PC-3 (cell line): ENCODE data around the gene PFKFB4. TPM values are rescaled to one million over a fixed set of nuclear protein-coding genes. Genes with fewer than 3 reads are reported as not detected.
"Not testable (repeated sequence)": the region's sequence is repeated elsewhere in the genome, so short reads cannot be mapped to it uniquely, and the experiment has no call there.

ENCODE experiments used
- ATAC-seq: fragments of 200-7000 bp; cut with Tn5 transposase; 2 replicates; pipeline ENCODE4 v1.9.1; 2020; ENCODE audit warnings: mild to moderate bottlenecking, moderate library complexity
- BruUV-seq: library from RNA; stranded (reverse); fragments of 400-500 nt; replicated peaks from 2 replicates; lab custom pipeline; 2021; lab: Mats Ljungman, UMichigan
- CTCF ChIA-PET: fragments of 300-600 bp; sonication (Branson Sonifier 250); formaldehyde crosslinking; loops from one replicate; lab custom pipeline; 2022; ENCODE audit warnings: antibody characterized with exemption; lab: Charles Lee
- POLR2A ChIA-PET: fragments of 300-600 bp; sonication (Branson Sonifier 250); formaldehyde crosslinking; loops from one replicate; lab custom pipeline; 2022; ENCODE audit warnings: antibody characterized with exemption; ENCODE audit not compliant: unreplicated experiment; lab: Charles Lee
- DNase-seq: peaks from one replicate; pipeline ENCODE4 v3.0.0-alpha.2; 2015
- H2AFZ ChIP-seq: fragments of 300-600 bp; sonication (generic); 2 replicates; pipeline ENCODE4 v1.6.0; 2016; ENCODE audit warnings: antibody characterized with exemption, low read length
- H3F3A ChIP-seq: fragments of 300-600 bp; sonication (generic); one replicate; pipeline ENCODE4 v1.6.0; 2017; ENCODE audit warnings: antibody characterized with exemption, low read length, control low read depth, mild to moderate bottlenecking; ENCODE audit not compliant: unreplicated experiment
- H3K27ac ChIP-seq: fragments of 300-600 bp; sonication (generic); 2 replicates; pipeline ENCODE4 v1.5.1; 2016; ENCODE audit warnings: mild to moderate bottlenecking, low read length
- H3K27me3 ChIP-seq: fragments of 300-600 bp; sonication (generic); 2 replicates; pipeline ENCODE4 v1.6.1; 2016; ENCODE audit warnings: low read length, mixed read lengths
- H3K36me3 ChIP-seq: fragments of 300-600 bp; sonication (generic); 2 replicates; pipeline ENCODE4 v1.6.1; 2016; ENCODE audit warnings: low read depth, mixed run types, low read length, mixed read lengths
- H3K4me1 ChIP-seq: fragments of 300-600 bp; sonication (generic); 2 replicates; pipeline ENCODE4 v1.5.1; 2016; ENCODE audit warnings: low read length; ENCODE audit not compliant: insufficient read depth
- H3K4me2 ChIP-seq: fragments of 300-600 bp; sonication (generic); 2 replicates; pipeline ENCODE4 v1.6.0; 2016; ENCODE audit warnings: low read length
- H3K4me3 ChIP-seq: fragments of 300-600 bp; sonication (generic); 2 replicates; pipeline ENCODE4 v1.5.1; 2016; ENCODE audit warnings: mild to moderate bottlenecking, low read length, mixed read lengths
- H3K79me2 ChIP-seq: fragments of 300-600 bp; sonication (generic); 2 replicates; pipeline ENCODE4 v1.6.1; 2017; ENCODE audit warnings: low read length, mixed read lengths
- H3K9ac ChIP-seq: fragments of 300-600 bp; sonication (generic); 2 replicates; pipeline ENCODE4 v1.6.0; 2016; ENCODE audit warnings: mild to moderate bottlenecking, low read length
- H3K9me2 ChIP-seq: fragments of 300-600 bp; sonication (generic); replicated peaks from 2 replicates; pipeline ENCODE4 v1.6.1; 2016; ENCODE audit warnings: mixed run types, low read length, mixed read lengths
- H3K9me3 ChIP-seq: fragments of 300-600 bp; sonication (generic); 2 replicates; pipeline ENCODE4 v1.6.1; 2016; ENCODE audit warnings: low read length, mixed read lengths
- H4K20me1 ChIP-seq: fragments of 300-600 bp; sonication (generic); 2 replicates; pipeline ENCODE4 v1.6.1; 2016; ENCODE audit warnings: low read length, mixed read lengths
- EZH2 ChIP-seq: fragments of 300-600 bp; sonication (generic); IDR thresholded peaks from one replicate; pipeline ENCODE4 v1.6.1; 2017; ENCODE audit warnings: antibody characterized with exemption, mild to moderate bottlenecking, low read length; ENCODE audit not compliant: unreplicated experiment
- EZH2phosphoT487 ChIP-seq: fragments of 300-600 bp; sonication (generic); IDR thresholded peaks from 2 replicates; pipeline ENCODE4 v1.6.1; 2018; ENCODE audit warnings: mild to moderate bottlenecking, antibody characterized with exemption, low read length, borderline replicate concordance
- intact Hi-C: fragments of 100-400 bp; cut with micrococcal nuclease; formaldehyde crosslinking; loops from 2 replicates; pipeline ENCODE4 v1.9.0; 2023
- total RNA-seq: library from RNA; depleted of rRNA; stranded (reverse); fragments of >200 nt; gene quantifications from 2 replicates; pipeline ENCODE4 v1.2.3, GENCODE V29; 2014
- TF ChIP-seq, protein P1 (sequence below): fragments of 300-600 bp; sonication (generic); conservative IDR thresholded peaks from 2 replicates; pipeline ENCODE4 v1.5.1; 2017; ENCODE audit warnings: antibody characterized with exemption, low read depth, mild to moderate bottlenecking, low read length

Gene PFKFB4
- total RNA-seq, 1 experiment from 2014 or later, result 33.5 TPM

DNA sequence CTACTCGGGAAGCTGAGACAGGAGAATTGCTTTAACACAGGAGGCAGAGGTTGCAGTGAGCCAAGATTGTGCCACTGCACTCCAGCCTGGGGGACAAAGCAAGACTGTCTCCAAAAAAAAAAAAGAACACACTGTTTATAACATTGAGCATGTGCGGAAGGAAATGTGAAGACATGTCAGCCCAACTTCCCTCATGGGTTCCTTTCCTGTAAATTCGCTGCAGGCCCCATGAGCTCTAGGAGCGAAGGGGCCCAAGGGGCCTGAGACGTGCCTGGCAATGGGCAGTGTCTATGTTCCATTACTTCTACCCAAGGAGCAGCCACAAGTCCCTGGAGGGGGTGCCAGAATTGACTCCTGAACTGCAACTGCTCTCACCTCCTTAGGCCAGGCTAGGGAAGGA, 3.2 kb downstream of the PFKFB4 start:
- Histone ChIP-seq H2AFZ (no peak overlapping the region), H3K36me3 (no peaks in the 10 kb centered on the region; the same call in 1 of the 2 replicates), H3F3A (peaks cover 4% of the 10 kb centered on the region), H3K9ac (no peak overlapping the region), H3K4me3 (no peak overlapping the region), H3K9me2 (no peaks in the 10 kb centered on the region), H3K27me3 (no peaks in the 10 kb centered on the region), H3K4me2 (no peak overlapping the region), H3K27ac (no peak overlapping the region), H3K9me3 (no peaks in the 10 kb centered on the region), H3K4me1 (peaks cover 31% of the 10 kb centered on the region), H4K20me1 (no peaks in the 10 kb centered on the region), H3K79me2 (peaks cover 50% of the 10 kb centered on the region)
- TF ChIP-seq EZH2phosphoT487 (no peak), EZH2 (no peak)
- TF ChIP-seq, protein P1, sequence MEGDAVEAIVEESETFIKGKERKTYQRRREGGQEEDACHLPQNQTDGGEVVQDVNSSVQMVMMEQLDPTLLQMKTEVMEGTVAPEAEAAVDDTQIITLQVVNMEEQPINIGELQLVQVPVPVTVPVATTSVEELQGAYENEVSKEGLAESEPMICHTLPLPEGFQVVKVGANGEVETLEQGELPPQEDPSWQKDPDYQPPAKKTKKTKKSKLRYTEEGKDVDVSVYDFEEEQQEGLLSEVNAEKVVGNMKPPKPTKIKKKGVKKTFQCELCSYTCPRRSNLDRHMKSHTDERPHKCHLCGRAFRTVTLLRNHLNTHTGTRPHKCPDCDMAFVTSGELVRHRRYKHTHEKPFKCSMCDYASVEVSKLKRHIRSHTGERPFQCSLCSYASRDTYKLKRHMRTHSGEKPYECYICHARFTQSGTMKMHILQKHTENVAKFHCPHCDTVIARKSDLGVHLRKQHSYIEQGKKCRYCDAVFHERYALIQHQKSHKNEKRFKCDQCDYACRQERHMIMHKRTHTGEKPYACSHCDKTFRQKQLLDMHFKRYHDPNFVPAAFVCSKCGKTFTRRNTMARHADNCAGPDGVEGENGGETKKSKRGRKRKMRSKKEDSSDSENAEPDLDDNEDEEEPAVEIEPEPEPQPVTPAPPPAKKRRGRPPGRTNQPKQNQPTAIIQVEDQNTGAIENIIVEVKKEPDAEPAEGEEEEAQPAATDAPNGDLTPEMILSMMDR, result no peak
- ChIA-PET CTCF (no interaction called here), POLR2A (no interaction called here)
- intact Hi-C loops, result loop anchor here (10.0 kb wide), 1 partner anchor 1169 kb away; the partner anchor contains the start of gene PTPN23
- ATAC-seq (no peak), DNase-seq (no peak)
- BruUV-seq, result no TSS peak

DNA sequence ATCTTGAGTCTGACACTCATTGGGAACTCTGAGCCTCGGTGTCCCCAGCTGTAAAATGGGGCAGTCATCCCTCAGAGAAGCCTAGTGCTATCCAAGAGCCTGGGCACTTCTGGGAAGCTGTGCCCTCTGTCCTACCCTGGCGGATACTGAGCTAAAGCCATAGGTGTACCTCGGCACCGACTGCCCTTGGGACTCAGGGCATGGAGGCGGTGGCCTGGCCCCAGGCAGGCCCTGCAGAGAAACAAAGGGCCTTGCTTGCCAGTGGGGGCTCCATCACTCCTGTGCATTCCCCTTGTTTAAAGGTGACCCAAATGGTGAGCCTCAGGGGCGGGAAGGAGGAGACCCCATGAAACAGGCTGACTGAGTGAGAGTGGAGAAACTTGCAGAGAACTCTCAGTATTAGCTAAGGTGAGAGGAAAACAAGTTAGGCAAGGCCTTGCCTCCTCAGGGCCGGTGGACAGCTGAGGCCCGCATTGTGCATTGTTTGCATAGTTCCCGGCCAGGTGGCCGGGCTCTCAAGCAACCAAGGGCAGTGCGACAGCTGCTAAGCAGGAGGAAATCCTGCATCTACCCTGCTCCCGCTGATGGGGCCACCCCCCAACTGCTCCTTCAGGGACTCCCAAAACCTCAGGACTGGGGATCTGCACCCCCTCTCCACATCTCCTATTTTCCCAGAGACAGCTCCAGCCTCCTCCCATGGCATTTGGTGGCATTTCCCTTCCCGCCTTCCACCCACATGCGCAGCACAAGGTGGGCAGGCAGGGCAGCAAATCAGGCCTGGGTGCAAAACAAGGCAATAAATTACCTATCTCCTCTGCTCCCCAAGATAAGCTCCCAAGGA, 4.3 kb downstream of the PFKFB4 start:
- H3K79me2 ChIP-seq, result peaks cover 50% of the 10 kb centered on the region
- H3K4me1 ChIP-seq, result peaks cover 24% of the 10 kb centered on the region
- H3K9me3 ChIP-seq, result no peaks in the 10 kb centered on the region
- CTCF ChIA-PET, result no interaction called here
- ATAC-seq (no peak), DNase-seq (no peak)
- H3K4me2 ChIP-seq, result no peak overlapping the region
- H3F3A ChIP-seq, result no peaks in the 10 kb centered on the region
- H3K36me3 ChIP-seq, result peaks cover 7% of the 10 kb centered on the region; the same call in 1 of the 2 replicates
- H3K27ac ChIP-seq, result no peak overlapping the region
- no peaks in the 10 kb centered on the region for H4K20me1 ChIP-seq
- no peaks in the 10 kb centered on the region for H3K27me3 ChIP-seq
- H3K4me3 ChIP-seq, result no peak overlapping the region
- intact Hi-C loops, result loop anchor here (10.0 kb wide), 1 partner anchor 1168 kb away; the partner anchor contains the start of gene PTPN23
- no peak overlapping the region for H3K9ac ChIP-seq
- H2AFZ ChIP-seq, result no peak overlapping the region
- BruUV-seq, result no TSS peak
- no peaks in the 10 kb centered on the region for H3K9me2 ChIP-seq
- POLR2A ChIA-PET, result no interaction called here
- TF ChIP-seq EZH2phosphoT487, result no peak
- TF ChIP-seq EZH2, result no peak
- TF ChIP-seq, protein P1, result no peak

DNA sequence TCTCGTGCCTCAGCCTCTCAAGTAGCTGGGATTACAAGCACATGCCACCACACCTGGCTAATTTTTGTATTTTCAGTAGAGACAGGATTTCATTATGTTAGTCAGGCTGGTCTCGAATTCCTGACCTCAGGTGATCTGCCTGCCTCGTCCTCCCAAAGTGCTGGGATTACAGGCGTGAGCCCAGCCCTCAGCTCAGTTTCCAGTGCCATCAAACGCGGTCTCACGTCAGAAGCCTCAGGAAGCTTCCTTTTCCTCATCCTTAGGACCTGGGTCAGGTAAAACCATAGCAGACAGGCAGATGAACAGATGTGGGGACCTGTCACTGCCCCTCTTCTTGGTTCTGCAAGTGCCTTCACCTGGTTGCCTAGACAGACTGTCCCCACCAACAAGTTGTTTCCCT, 5.0 kb downstream of the PFKFB4 start:
- Histone ChIP-seq H3K36me3 (peaks cover 14% of the 10 kb centered on the region), H3K4me1 (peaks cover 20% of the 10 kb centered on the region), H3K79me2 (peaks cover 50% of the 10 kb centered on the region)
- H3K9me2 ChIP-seq, H3K9me3 ChIP-seq, DNase-seq, BruUV-seq, H3F3A ChIP-seq, ATAC-seq, H4K20me1 ChIP-seq, H3K9ac ChIP-seq, H3K4me3 ChIP-seq, H3K4me2 ChIP-seq, H3K27ac ChIP-seq, POLR2A ChIA-PET, H2AFZ ChIP-seq, H3K27me3 ChIP-seq: not testable (repeated sequence)
- intact Hi-C loops, result loop anchor here (10.0 kb wide), 1 partner anchor 1167 kb away; the partner anchor contains the start of gene PTPN23
- CTCF ChIA-PET, result interaction anchor here (0.6 kb wide), 1 partner anchor 115 kb away, joined by 3 read pairs; no protein-coding TSS in a partner anchor
